Activated CD8-positive, alpha-beta T cell treated with anti-CD3 and anti-CD28 coated beads for 36 hours (primary cell): ENCODE data around the gene KDM6A. TPM values are rescaled to one million over a fixed set of nuclear protein-coding genes. Genes with fewer than 3 reads are reported as not detected.
"Not testable (repeated sequence)": the region's sequence is repeated elsewhere in the genome, so short reads cannot be mapped to it uniquely, and the experiment has no call there.

Source experiments
- ATAC-seq: fragments of 200-7000 bp; cut with Tn5 transposase; one replicate; pipeline ENCODE4 v1.10.0; 2021; ENCODE audit warnings: mild to moderate bottlenecking, moderate library complexity
- CTCF ChIA-PET: fragments of 350-600 bp; sonication (Branson Sonifier 250); formaldehyde crosslinking; loops from one replicate; lab custom pipeline; 2021; ENCODE audit warnings: antibody characterized with exemption; lab: Charles Lee
- POLR2A ChIA-PET: fragments of 350-600 bp; sonication (Branson Sonifier 250); formaldehyde crosslinking; loops from one replicate; lab custom pipeline; 2021; ENCODE audit warnings: antibody characterized with exemption; lab: Charles Lee
- DNase-seq: peaks from one replicate; pipeline ENCODE4 v3.0.0-alpha.2; 2020
- H3K27ac Mint-ChIP-seq: one replicate; pipeline ENCODE4 v1.8.0; 2021; ENCODE audit warnings: mild to moderate bottlenecking, mixed read lengths
- H3K27me3 Mint-ChIP-seq: one replicate; pipeline ENCODE4 v1.8.0; 2021; ENCODE audit warnings: mixed read lengths
- H3K36me3 Mint-ChIP-seq: one replicate; pipeline ENCODE4 v1.8.0; 2021; ENCODE audit warnings: low read depth, mixed read lengths
- H3K4me1 Mint-ChIP-seq: one replicate; pipeline ENCODE4 v1.8.0; 2021; ENCODE audit warnings: low read depth, mixed read lengths
- H3K4me3 Mint-ChIP-seq: one replicate; pipeline ENCODE4 v1.8.0; 2021; ENCODE audit warnings: mild to moderate bottlenecking, moderate library complexity, mixed read lengths
- H3K9me3 Mint-ChIP-seq: one replicate; pipeline ENCODE4 v1.8.0; 2021; ENCODE audit warnings: mixed read lengths
- intact Hi-C: fragments of 100-400 bp; cut with micrococcal nuclease; formaldehyde crosslinking; loops from one replicate; pipeline ENCODE4 v1.10.0; 2022
- total RNA-seq, 2 experiments: library from RNA; stranded (reverse); gene quantifications; one replicate each; pipeline ENCODE4 v1.2.3, GENCODE V29; 2021
- TF ChIP-seq, protein P1 (sequence below): fragments of 200-600 bp; IDR thresholded peaks from one replicate; pipeline ENCODE4 v1.8.0; 2022; ENCODE audit warnings: antibody characterized with exemption, mild to moderate bottlenecking

The KDM6A gene
- total RNA-seq, 2 experiments from 2014 or later, result 18.9 to 21.1 TPM

- ATAC-seq (peak; percentile 64), DNase-seq (peak; percentile 20)
- H3K4me3 Mint-ChIP-seq, result no peak overlapping the region
- TF ChIP-seq, protein P1, sequence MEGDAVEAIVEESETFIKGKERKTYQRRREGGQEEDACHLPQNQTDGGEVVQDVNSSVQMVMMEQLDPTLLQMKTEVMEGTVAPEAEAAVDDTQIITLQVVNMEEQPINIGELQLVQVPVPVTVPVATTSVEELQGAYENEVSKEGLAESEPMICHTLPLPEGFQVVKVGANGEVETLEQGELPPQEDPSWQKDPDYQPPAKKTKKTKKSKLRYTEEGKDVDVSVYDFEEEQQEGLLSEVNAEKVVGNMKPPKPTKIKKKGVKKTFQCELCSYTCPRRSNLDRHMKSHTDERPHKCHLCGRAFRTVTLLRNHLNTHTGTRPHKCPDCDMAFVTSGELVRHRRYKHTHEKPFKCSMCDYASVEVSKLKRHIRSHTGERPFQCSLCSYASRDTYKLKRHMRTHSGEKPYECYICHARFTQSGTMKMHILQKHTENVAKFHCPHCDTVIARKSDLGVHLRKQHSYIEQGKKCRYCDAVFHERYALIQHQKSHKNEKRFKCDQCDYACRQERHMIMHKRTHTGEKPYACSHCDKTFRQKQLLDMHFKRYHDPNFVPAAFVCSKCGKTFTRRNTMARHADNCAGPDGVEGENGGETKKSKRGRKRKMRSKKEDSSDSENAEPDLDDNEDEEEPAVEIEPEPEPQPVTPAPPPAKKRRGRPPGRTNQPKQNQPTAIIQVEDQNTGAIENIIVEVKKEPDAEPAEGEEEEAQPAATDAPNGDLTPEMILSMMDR, result peak; percentile 49
- ChIA-PET CTCF (interaction anchor here (0.6 to 1.4 kb wide), 11 partner anchors 9 to 826 kb away, joined by 3 to 5 read pairs (median 3); no protein-coding TSS in a partner anchor), POLR2A (interaction anchor here (1.3 kb wide), 1 partner anchor 10 kb away, joined by 3 read pairs; no protein-coding TSS in a partner anchor)
- H3K27ac Mint-ChIP-seq, result peak overlapping the region; percentile 44
- intact Hi-C loops, result loop anchor here (5.0 kb wide), 1 partner anchor 198 kb away; the partner anchor contains the start of gene KDM6A
- H3K36me3 Mint-ChIP-seq, result peaks cover 39% of the 10 kb centered on the region
- H3K27me3 Mint-ChIP-seq, result no peaks in the 10 kb centered on the region
- H3K9me3 Mint-ChIP-seq, result no peaks in the 10 kb centered on the region
- H3K4me1 Mint-ChIP-seq, result peaks cover 52% of the 10 kb centered on the region
Measured at GRCh38 chrX:45070116-45071007, 197.4 kb downstream of the KDM6A start.

DNA sequence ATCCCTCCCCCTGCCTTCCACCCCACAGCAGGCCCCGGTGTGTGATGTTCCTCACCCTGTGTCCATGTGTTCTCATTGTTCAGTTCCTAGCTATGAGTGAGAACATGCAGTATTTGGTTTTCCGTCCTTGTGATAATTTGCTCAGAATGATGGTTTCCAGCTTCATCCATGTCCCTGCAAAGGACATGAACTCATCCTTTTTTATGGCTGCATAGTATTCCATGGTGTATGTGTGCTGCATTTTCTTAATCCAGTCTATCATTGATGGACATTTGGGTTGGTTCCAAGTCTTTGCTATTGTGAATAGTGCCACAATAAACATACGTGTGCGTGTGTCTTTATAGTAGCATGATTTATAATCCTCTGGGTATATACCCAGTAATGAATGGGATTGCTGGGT is 200.0 kb downstream of the KDM6A start:
- H3K27me3 Mint-ChIP-seq, H3K27ac Mint-ChIP-seq, CTCF ChIA-PET, H3K4me3 Mint-ChIP-seq, H3K9me3 Mint-ChIP-seq, POLR2A ChIA-PET, DNase-seq, ATAC-seq: not testable (repeated sequence)
- intact Hi-C loops, result loop anchor here (5.0 kb wide), 1 partner anchor 201 kb away; the partner anchor contains the start of gene KDM6A
- Mint-ChIP-seq H3K36me3 (peaks cover 35% of the 10 kb centered on the region), H3K4me1 (peaks cover 54% of the 10 kb centered on the region)

- Mint-ChIP-seq H3K4me3 (peak overlapping the region; percentile 37), H3K9me3 (no peaks in the 10 kb centered on the region), H3K36me3 (peaks cover 22% of the 10 kb centered on the region), H3K27ac (peak overlapping the region; percentile 80), H3K27me3 (no peaks in the 10 kb centered on the region), H3K4me1 (peaks cover 37% of the 10 kb centered on the region)
- DNase-seq (peak; percentile 26), ATAC-seq (peak; percentile 78)
- intact Hi-C loops, result no loop called here
- ChIA-PET CTCF (interaction anchor here (0.7 kb wide), 1 partner anchor 10 kb away, joined by 3 read pairs; no protein-coding TSS in a partner anchor), POLR2A (no interaction called here)
- TF ChIP-seq, protein P1, result no peak
Measured at GRCh38 chrX:45077748-45078424, 204.9 kb downstream of the KDM6A start.

DNA sequence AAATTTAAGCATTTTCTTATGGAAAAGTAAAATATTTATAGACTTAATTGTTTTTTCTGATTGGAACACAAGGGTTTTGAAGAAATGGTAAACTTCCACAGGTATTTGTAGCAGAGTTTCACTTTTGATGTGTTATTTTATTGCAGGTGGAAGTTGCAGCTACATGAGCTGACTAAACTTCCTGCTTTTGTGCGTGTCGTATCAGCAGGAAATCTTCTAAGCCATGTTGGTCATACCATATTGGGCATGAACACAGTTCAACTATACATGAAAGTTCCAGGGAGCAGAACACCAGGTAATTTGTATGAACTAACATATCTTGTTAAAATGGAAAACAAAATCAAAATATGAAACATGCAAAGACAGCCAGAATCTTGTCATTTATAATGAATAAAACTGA is 210.3 kb downstream of the KDM6A start:
- ChIA-PET CTCF (no interaction called here), POLR2A (no interaction called here)
- TF ChIP-seq, protein P1, result no peak
- Mint-ChIP-seq H3K9me3 (no peaks in the 10 kb centered on the region), H3K36me3 (peaks cover 19% of the 10 kb centered on the region), H3K4me3 (no peak overlapping the region), H3K4me1 (peaks cover 7% of the 10 kb centered on the region), H3K27me3 (no peaks in the 10 kb centered on the region), H3K27ac (no peak overlapping the region)
- ATAC-seq (no peak), DNase-seq (no peak)
- intact Hi-C loops, result no loop called here

- Mint-ChIP-seq H3K9me3 (peaks cover 7% of the 10 kb centered on the region), H3K4me3 (no peak overlapping the region), H3K36me3 (peaks cover 25% of the 10 kb centered on the region), H3K27ac (no peak overlapping the region), H3K4me1 (no peaks in the 10 kb centered on the region), H3K27me3 (no peaks in the 10 kb centered on the region)
- CTCF ChIA-PET, result interaction anchor here (0.8 kb wide), 1 partner anchor 1284 kb away, joined by 3 read pairs; no protein-coding TSS in a partner anchor
- no peak for ATAC-seq
- intact Hi-C loops, result no loop called here
- DNase-seq, result no peak
- TF ChIP-seq, protein P1, result no peak
- POLR2A ChIA-PET, result no interaction called here
Measured at GRCh38 chrX:45110494-45110893, 237.5 kb downstream of the KDM6A start.
